Measurements from ENCODE around the gene PAPPA2.

The PAPPA2 gene

DNA sequence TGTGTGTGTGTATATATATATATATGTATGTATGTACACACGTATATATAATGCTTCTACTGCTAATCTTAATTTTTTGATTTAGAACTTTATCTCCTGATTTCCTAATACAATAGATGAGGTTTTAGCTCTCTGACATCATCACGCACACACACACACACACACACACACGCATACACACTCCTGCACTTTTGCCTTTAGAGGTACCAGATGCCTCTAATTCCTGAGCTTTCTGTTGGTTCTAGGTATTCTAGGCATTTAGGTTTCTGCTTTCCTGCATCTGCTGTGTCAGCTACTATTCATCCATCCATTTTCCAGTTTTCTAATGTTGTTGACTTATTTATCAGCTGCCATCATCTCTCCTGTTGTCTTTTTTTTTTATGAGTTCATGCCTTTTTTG, 353.3 kb downstream of the PAPPA2 start:
- no peak for DNase-seq

DNA sequence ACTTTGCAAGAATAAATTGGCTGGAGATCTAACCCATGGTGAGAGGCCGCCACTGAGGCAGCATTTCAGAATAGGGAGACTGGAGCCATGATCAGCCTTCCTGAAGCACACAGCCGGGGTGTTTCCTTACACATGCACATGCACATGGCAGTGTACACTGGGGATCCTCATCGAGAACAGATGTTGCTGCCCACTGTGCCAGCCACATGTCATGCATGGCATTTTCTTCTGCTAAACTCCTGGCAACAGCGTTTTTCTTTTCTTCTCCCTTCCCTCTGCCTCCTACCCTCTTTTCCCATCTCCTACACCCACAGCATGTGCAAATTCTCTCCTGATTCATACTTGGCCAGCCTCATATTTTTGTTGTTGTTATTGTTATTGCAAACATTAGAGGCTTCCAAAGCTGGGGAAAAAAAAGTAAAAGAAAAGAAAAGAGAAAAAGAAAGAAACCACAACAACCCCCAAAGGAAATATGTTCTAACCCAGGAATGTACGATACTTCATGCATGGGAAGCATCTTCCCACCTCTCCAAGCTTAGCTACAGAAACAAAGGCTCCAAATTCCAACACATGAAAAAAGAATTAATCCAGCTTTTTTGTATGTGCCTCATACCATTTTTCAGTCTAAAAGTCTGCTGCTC, 357.5 kb downstream of the PAPPA2 start:
- peak; percentile 6 for DNase-seq

- DNase-seq, result peak; percentile 95
Observed at GRCh38 chr1:176826265-176826664, 363.3 kb downstream of the PAPPA2 start.

GRCh38 chr1:176829261-176829660, 366.3 kb downstream of the PAPPA2 start:
- no peak for DNase-seq

- DNase-seq, result no peak
Observed at GRCh38 chr1:176831150-176831549, 368.2 kb downstream of the PAPPA2 start.

DNA sequence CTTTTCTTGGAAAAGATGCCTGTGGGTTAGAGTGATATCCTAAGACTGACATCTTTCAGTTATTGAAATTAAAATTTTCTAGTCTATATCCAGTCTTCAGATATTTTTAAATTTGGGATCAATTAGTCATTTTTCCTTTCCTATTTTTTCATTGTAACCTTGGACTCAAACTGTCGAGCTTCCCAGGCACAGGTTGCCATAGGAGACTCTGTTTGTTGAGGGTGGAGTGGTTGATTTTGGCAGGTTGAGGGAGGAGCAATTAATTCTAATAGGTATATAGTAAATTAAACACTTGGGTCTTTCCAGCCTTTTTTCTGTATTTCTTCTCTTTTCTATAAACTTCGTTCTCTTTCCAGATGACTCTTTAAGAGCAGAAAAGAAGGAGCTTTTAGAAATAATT, 374.7 kb downstream of the PAPPA2 start:
- no peak for DNase-seq

DNA sequence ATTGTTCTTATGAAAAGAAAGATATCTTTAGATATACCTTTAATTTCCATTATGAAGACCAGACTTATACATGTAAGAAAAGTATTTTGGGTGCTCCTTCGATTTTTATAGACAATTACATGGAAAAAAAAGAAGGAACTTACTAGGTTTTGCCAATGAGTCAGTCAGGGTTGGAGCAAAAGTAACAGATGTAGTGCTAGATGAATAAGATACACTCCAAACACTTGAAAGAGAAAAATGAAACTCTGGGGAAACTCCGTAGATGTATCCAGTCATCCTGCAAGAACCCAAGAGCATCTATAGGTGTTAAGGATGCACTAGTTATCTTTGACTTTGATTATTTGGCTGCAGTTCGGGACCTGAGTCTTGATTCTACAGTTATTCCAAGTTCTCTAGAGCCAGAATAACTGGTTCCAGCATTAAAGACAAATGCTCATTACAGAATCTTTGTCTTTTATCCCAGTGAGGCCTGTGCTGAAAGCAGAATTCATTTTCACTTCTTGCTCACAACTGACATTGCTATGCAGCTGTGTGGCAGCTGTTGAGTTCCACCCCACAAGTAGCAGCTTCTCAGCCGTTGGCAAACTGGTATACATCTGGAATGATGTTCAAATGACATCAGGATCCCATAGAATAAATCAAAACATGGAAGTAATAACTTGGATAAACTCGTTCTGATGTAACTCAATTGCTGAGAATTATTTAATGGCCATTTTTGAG, 375.5 kb downstream of the PAPPA2 start:
- no peak for DNase-seq

DNA sequence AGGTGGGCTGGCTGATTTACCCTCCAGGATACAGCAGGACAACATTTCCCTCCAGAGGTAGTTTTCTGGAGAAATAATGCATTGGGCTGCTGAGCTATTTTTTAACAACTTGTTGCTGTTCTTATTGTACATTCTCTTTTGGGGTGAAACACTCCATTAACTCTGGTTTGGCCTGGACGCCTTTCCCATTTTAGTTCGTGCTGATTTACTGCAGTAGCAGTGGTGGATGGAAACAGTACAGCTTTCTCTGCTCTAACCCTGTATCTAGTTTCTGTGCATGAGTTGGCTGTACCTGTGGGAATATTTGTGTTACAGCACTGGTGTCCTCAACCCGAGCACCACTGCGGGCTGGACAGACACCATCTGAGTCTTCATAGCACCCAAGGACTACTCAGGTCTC, 376.2 kb downstream of the PAPPA2 start:
- DNase-seq, result no peak

DNA sequence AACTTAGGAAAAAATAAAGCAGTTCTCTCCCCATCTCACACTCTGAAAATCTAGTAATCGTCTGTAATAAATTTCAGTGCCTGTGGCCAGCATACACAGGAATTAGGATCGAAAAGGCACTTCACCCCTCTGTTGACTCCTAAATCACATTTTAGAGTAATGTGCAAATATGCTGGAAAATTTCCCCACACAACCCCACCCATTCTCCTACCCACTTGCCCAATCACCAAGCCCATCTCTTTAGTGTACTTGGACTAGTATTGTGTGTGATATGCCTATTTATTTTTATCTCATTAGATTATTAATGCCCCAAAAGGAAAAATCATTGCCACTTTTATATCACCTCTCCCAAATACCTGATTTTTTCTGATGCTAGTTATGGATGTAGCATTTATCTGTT, 378.3 kb downstream of the PAPPA2 start:
- DNase-seq, result no peak

DNA sequence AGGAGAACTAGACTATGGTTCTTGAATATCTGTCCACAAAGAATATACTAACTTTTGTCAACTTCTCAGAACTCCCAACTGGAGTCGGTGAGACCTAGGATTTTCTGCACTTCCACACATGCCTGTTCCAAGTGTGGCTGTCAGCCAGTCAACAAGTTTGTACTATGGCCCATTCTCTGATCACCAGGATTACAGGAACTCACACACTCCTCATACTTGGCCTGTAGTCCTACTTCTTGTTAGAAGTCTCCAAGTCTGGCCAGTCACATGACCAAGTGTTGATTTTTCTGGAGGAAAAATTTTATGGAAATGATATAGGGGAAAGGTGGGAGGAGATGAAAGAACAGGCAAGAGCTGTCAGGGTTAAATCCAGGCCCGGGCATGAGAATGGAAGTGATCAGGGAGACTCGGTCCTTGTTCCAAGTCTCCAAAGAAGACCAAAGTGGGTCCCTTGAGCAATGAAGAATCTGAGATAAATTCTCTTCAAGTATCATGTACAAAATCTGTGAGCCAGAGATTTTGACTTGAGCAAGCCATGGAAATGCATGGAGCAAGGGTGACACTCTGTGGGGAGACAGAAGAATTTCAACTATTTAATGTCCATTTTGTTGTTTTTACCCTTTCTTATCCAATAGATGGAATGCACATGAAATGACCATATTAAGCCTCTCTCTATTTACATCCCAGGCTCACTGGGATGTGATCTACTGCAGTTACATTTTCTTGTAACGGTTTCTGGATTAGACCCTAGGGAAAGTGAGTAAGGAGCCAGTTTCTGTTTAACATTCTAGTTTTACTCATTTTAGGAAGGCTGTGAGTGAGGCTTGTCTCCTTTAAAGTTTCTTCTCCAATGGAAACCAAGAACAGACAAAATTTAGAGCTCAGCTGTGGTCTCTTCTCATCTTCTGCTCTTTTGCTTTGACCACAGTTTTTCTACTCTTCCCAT, 380.6 kb downstream of the PAPPA2 start:
- DNase-seq, result no peak

DNA sequence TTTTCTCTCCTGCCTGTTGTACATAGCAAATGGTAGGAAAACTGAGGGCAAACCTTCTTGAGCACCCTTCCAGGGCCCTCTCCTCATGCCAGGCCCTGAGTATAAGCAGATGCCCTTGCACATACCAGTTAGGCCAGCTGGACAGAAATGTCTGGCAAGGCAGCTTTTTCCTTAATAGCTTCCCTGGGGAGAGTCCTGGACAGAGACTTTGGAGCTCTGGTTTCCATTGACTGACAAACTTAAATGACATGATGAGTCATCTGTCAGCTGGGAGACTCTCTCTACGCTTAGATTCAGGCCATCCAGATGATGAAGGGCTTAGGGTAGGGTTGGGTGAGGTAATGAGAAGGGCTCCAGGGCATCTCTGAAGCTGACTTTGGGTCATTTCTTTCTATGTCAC, 384.1 kb downstream of the PAPPA2 start:
- DNase-seq, result no peak

DNA sequence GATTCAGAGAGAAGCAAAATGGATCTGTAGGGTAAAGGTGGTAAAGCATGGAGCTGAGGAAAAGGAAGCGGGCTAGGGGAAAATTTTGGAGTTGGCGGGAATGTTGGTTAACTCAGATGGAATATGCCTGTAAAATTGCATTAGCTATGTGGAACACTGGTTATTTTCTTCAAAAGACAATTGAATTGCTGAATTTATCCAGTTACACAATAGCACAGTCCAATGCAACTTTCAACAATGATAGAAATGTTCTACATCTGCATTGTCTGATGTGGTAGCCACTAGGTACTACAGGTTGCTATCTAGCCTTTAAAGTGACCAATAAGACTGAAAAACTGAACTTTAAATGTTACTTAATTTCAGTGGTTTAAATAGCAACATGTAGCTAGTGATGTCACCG, 386.3 kb downstream of the PAPPA2 start:
- DNase-seq, result no peak

DNA sequence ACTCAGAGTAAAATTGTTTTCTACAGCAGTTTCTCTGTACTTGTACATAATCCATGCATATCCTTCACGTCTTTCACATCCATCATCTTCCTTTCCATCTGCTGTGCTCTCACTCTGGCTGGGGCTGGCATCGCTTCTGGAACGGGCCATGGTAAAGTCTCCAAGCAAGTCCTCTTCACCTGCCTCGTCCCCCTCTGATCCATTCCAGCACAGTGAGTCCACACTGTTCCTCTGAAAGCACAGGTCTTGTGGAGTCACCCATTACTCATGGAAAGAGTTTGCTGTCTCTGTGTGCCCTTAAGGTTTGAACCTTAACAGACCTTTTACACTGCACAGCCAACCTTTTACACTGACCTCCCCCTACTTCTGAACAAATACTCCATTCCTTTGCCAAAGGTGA, 387.9 kb downstream of the PAPPA2 start:
- DNase-seq, result no peak

DNA sequence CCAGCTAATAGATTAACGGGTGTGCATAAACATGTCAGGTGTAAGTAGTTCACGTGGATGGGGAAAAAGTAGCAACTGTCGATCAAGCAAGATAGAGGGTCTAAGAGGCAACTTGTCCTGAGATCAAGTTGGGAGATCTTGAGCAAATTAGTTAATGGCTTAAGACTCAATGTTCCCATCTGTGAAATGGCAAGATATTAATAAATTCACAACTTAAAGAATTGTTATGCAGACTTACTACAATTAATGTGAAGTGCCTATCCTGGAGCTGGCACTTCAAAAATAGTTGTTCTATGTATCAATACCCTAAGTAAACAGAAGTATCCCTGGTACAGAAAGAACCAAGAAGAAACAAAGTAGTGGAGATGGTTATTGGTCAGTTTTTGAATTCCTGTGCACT, 389.1 kb downstream of the PAPPA2 start:
- DNase-seq, result no peak

GRCh38 chr1:176853503-176853902, 390.5 kb downstream of the PAPPA2 start:
- DNase-seq, result no peak

- DNase-seq, result no peak
Observed at GRCh38 chr1:176854121-176854520, 391.1 kb downstream of the PAPPA2 start.

- DNase-seq, result no peak
Observed at GRCh38 chr1:176854758-176855745, 392.1 kb downstream of the PAPPA2 start.

DNA sequence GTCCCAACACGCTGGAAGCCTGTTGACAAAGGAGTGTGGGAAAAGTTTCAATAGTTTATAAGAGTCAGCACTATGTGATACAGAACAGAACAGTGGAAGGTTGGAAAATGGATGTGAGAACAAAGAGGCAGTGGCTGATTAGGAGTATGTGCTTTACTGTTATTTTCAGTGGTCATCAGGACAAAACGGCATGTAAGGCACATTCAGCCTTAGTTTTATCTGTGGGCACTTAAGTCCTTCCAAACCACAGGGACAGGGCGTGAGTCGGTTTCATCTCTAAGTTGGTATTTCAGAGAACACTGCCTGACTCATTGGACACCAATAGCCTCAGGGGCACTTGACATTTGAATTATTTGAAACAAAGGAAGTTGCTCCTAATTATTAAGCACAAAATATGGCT, 394.7 kb downstream of the PAPPA2 start:
- DNase-seq, result no peak

GRCh38 chr1:176858433-176858916, 395.5 kb downstream of the PAPPA2 start:
- DNase-seq, result no peak

GRCh38 chr1:176863613-176864012, 400.6 kb downstream of the PAPPA2 start:
- no peak for DNase-seq

GRCh38 chr1:176864211-176864610, 401.2 kb downstream of the PAPPA2 start:
- no peak for DNase-seq

DNA sequence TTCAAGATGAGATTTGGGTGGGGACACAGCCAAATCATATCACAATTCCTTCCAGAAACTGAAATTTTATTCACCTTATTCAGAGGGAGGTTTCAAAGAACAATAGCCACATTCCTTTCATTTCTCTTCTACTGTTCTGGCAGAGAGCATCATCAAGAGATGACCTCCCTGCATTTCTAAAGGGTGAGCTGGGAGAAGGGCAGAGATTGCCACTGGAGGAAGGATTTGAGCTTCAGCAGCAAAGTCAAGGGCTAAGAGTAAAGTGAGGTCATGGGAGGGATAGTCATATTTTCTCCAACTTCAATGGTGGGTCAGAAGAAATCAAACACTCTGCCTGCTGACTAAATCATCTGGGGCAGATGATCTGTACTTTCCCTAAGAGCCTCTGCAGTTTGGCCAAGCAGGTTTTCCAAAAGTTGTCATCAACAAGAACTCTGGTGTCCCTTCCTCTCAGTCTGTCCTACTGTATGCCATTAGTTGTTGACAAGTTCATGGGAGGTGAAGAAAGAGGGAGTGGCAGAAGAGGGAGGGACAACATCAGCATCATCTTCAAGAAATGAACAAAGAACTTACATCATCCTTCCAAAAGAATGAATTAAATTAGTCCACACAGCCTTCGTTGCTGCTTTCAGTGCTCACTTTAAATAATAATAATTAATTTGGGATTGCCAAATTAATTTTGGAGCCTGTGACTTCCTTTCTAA, 403.2 kb downstream of the PAPPA2 start:
- no peak for DNase-seq
